ENCODE results near the gene BTBD2.

DNA sequence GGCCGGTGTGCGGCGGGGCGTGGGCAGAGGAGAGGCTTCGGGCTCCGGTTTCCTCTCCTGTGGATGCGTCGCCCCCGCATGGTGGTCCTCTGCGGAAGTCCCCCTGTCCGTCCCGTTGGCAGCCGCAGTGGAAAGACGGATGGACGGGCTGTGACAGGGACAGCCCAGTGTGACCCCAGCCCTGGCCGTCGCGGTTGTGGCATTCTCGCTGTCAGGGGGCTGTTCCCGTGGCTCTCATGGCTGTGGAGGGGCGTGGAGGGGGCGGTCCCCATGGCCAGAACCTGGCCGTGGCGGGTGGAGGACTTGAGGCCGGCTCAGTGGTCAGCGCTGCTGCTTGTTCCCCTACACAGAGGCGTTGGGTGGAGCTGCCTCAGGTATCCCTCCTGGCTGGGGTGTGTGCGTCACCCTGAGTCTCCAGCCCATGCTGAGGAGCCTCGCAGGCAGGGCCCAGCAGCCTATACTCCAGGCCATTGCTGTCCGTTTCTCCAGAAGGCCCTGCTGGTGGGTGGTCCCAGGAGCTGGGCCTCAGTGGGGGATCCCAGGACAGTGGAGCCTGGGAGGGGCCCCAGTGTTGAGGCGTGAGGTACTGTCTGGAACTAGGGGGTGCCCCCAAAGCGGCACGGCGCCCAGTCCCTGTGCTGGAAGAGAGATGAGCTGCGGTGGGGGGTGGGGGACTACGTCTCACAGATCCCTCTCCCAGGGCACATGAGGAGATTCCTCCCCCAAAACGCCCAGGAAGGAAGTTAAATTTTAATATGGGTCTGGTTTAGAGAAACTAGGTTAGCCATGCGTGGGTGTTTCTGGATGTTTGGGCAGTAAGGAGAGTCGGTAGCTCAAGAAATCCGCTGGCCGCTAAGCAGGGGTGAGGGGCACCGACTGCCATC lies 54.3 kb downstream of the BTBD2 start:
- TF ChIP-seq POLR2A (IDR thresholded peaks at IDR 0.05; ENCODE audit: low read depth, low read length) (no peak), TAF1 (IDR thresholded peaks at IDR 0.05; ENCODE audit: borderline replicate concordance, low read depth, low read length) (no peak)
